ENCODE data around the gene ATE1. TPM values are rescaled to one million over a fixed set of nuclear protein-coding genes. Genes with fewer than 3 reads are reported as not detected.

ATE1 gene
- total RNA-seq, 1 donor from 2014 or later: 35.4 TPM

- TF ChIP-seq, protein P1, sequence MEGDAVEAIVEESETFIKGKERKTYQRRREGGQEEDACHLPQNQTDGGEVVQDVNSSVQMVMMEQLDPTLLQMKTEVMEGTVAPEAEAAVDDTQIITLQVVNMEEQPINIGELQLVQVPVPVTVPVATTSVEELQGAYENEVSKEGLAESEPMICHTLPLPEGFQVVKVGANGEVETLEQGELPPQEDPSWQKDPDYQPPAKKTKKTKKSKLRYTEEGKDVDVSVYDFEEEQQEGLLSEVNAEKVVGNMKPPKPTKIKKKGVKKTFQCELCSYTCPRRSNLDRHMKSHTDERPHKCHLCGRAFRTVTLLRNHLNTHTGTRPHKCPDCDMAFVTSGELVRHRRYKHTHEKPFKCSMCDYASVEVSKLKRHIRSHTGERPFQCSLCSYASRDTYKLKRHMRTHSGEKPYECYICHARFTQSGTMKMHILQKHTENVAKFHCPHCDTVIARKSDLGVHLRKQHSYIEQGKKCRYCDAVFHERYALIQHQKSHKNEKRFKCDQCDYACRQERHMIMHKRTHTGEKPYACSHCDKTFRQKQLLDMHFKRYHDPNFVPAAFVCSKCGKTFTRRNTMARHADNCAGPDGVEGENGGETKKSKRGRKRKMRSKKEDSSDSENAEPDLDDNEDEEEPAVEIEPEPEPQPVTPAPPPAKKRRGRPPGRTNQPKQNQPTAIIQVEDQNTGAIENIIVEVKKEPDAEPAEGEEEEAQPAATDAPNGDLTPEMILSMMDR (conservative IDR thresholded peaks at IDR 0.05): no peak
- Mint-ChIP-seq H3K27me3 (no peaks in the 10 kb centered on the region), H3K4me1 (ENCODE audit: unreplicated experiment) (peaks cover 21% of the 10 kb centered on the region), H3K9me3 (no peaks in the 10 kb centered on the region), H3K4me3 (no peak overlapping the region), H3K36me3 (peaks cover 4% of the 10 kb centered on the region), H3K27ac (peak overlapping the region; percentile 67)
- DNase-seq (ENCODE audit: extremely low spot score, unreplicated experiment): no peak
Observed at GRCh38 chr10:121695731-121696464, 231.9 kb downstream of the ATE1 start.

DNA sequence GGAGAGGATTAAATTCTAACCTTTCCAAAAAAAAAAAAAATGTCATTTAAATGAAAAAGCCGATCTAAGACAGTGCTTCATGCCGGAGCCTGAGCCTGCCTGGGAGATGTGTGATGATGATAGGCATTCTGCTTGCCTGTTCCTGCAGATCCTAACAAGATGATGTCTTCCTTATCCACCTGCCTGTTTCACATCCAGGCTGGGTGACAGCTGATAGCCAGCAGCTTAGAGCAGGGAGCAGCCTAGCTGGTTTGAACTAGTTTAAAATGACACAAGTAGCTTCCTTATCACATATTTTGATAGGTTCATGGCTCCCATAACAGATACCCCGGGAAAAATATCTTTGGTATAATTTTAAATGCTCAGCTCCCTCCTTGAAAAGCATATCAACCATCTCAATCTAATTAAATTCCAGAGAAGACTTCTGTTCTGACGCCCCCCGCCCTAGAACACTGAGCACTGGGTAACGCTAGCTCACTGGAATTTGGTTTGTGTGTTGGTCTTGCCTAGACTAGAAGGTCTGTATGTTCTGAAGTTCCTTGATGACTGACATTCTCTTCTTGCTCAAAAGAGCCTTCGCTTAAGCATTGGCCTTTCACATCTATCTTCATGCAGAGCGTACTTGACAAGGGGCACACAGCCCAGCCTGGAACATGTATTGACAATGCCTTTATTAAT is 232.7 kb downstream of the ATE1 start:
- H3K27ac Mint-ChIP-seq: peak overlapping the region; percentile 67
- peaks cover 29% of the 10 kb centered on the region for H3K4me1 Mint-ChIP-seq (ENCODE audit: unreplicated experiment)
- DNase-seq (ENCODE audit: extremely low spot score, unreplicated experiment): no peak
- no peak overlapping the region for H3K4me3 Mint-ChIP-seq
- H3K9me3 Mint-ChIP-seq: no peaks in the 10 kb centered on the region
- no peaks in the 10 kb centered on the region for H3K27me3 Mint-ChIP-seq
- TF ChIP-seq, protein P1 (conservative IDR thresholded peaks at IDR 0.05): no peak
- H3K36me3 Mint-ChIP-seq: peaks cover 4% of the 10 kb centered on the region

- peaks cover 4% of the 10 kb centered on the region for H3K36me3 Mint-ChIP-seq
- no peak for DNase-seq (ENCODE audit: extremely low spot score, unreplicated experiment)
- H3K4me3 Mint-ChIP-seq: no peak overlapping the region
- no peaks in the 10 kb centered on the region for H3K27me3 Mint-ChIP-seq
- H3K27ac Mint-ChIP-seq: peak overlapping the region; percentile 67
- TF ChIP-seq, protein P1 (conservative IDR thresholded peaks at IDR 0.05): no peak
- no peaks in the 10 kb centered on the region for H3K9me3 Mint-ChIP-seq
- H3K4me1 Mint-ChIP-seq (ENCODE audit: unreplicated experiment): peaks cover 32% of the 10 kb centered on the region
Observed at GRCh38 chr10:121694327-121694965, 233.4 kb downstream of the ATE1 start.

- Mint-ChIP-seq H3K4me1 (ENCODE audit: unreplicated experiment) (peaks cover 40% of the 10 kb centered on the region), H3K4me3 (no peak overlapping the region), H3K9me3 (no peaks in the 10 kb centered on the region), H3K27me3 (peaks cover 4% of the 10 kb centered on the region), H3K27ac (no peak overlapping the region), H3K36me3 (peaks cover 4% of the 10 kb centered on the region)
- DNase-seq (ENCODE audit: extremely low spot score, unreplicated experiment): no peak
- TF ChIP-seq, protein P1 (conservative IDR thresholded peaks at IDR 0.05): no peak
Observed at GRCh38 chr10:121692626-121693025, 235.2 kb downstream of the ATE1 start.

DNA sequence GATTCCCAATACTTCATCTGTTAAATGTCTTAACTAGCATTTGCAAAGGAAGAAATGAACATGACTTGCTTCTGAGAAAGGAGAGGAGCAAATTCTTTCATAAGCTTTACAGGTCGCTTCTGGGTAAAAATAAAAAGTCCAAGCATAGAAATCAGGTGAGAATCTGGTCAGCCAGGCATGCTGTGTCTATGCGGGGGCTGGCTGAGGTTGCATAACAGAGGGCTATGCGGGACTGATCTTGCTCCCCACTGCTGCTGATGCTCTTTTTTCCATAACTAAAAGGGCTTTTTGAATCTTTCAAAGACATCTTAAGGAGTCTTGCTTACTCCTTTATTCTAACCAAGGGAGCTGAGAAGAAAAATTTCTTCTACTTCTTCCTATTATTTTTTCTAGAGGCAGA is 236.9 kb downstream of the ATE1 start:
- no peak for DNase-seq (ENCODE audit: extremely low spot score, unreplicated experiment)
- H3K4me1 Mint-ChIP-seq (ENCODE audit: unreplicated experiment): peaks cover 42% of the 10 kb centered on the region

More for the DNA sequence above, 236.9 kb downstream of the ATE1 start:
- no peak overlapping the region for H3K27ac Mint-ChIP-seq
- H3K4me3 Mint-ChIP-seq: no peak overlapping the region
- H3K27me3 Mint-ChIP-seq: peaks cover 5% of the 10 kb centered on the region
- peaks cover 4% of the 10 kb centered on the region for H3K36me3 Mint-ChIP-seq
- H3K9me3 Mint-ChIP-seq: no peaks in the 10 kb centered on the region
- TF ChIP-seq, protein P1 (conservative IDR thresholded peaks at IDR 0.05): no peak

Other genes with a start within 250 kb of the ATE1 start
- 45.1 and 52.9 TPM in 2 replicates for gene NSMCE4A, start 47.2 kb upstream of the ATE1 start, total RNA-seq (ENCODE audit: low replicate concordance)
- 67.0 and 71.2 TPM in 2 replicates for gene TACC2, start 61.1 kb upstream of the ATE1 start, total RNA-seq (ENCODE audit: low replicate concordance)